Activated CD4-positive, CD25-positive, alpha-beta regulatory T cell treated with anti-CD3 and anti-CD28 coated beads, Interleukin-2, amount 50 U/mL, for 72 hours (primary cell): ENCODE data around the gene PLEKHA3.
A peak's percentile ranks its signal among the peaks of the same experiment; 100 is the strongest.

Experiments
- DNase-seq: peaks from one replicate; pipeline ENCODE4 v3.0.0; 2021

PLEKHA3 gene

GRCh38 chr2:178526256-178526655 is 46.0 kb downstream of the PLEKHA3 start:
- DNase-seq: no peak

GRCh38 chr2:178527592-178527991 is 47.3 kb downstream of the PLEKHA3 start:
- DNase-seq: no peak

GRCh38 chr2:178528647-178529046 is 48.4 kb downstream of the PLEKHA3 start:
- DNase-seq: no peak

GRCh38 chr2:178529194-178529593 is 48.9 kb downstream of the PLEKHA3 start:
- no peak for DNase-seq

GRCh38 chr2:178530131-178530530 is 49.9 kb downstream of the PLEKHA3 start:
- DNase-seq: no peak

GRCh38 chr2:178530625-178531142 is 50.4 kb downstream of the PLEKHA3 start:
- peak; percentile 34 for DNase-seq

GRCh38 chr2:178531168-178531567 is 50.9 kb downstream of the PLEKHA3 start:
- no peak for DNase-seq

- no peak for DNase-seq
These were observed 55.8 kb downstream of the PLEKHA3 start for GRCh38 chr2:178536037-178536436.

GRCh38 chr2:178542161-178542560 is 61.9 kb downstream of the PLEKHA3 start:
- no peak for DNase-seq

- no peak for DNase-seq
These were observed 62.3 kb downstream of the PLEKHA3 start for GRCh38 chr2:178542569-178542968.

GRCh38 chr2:178550352-178550751 is 70.1 kb downstream of the PLEKHA3 start:
- DNase-seq: no peak

- no peak for DNase-seq
These were observed 72.8 kb downstream of the PLEKHA3 start for GRCh38 chr2:178553047-178553446.
